Measurements from ENCODE around the gene PROK2. TPM values are rescaled to one million over a fixed set of nuclear protein-coding genes. Genes with fewer than 3 reads are reported as not detected.

PROK2 gene, protein sequence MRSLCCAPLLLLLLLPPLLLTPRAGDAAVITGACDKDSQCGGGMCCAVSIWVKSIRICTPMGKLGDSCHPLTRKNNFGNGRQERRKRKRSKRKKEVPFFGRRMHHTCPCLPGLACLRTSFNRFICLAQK
- 0.14 TPM for total RNA-seq
- long read RNA-seq, result 0 reads

DNA sequence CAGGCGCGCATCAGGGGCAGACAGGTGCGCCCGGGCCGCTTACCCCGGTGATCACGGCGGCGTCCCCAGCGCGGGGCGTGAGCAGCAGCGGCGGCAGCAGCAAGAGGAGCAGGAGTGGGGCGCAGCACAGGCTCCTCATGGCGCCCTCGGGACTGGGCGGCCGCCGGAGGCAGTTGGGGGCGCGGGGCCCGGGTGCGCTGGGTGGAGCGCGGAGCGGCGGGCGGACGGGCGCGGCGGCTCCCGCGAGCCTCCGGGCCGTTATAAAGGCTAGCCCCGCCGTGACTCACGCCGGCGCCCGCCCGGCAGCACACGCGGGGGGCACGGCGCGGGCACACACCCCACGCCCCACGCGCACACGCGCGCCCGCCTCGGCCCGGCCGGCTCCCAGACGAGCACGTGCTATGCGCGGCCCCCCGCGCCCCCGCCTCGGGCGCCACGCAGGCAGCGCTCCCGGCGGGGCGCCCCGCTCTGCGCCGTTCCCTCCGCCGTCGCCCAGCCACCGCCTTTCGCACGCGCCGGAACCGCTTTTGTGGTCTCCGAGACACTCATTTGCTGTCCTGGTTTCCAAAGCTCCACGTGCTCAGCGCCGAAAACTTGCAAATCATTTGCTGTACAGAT is at the start of gene PROK2:
Gene PROK2, minus strand, starts transcription at position 235 of the 618 bp plus-strand sequence. Its CDS starts 96 bp downstream, at position 139.
- H3K27me3 ChIP-seq (ENCODE audit: low read depth), result peaks cover 94% of the 10 kb centered on the region
- no peaks in the 10 kb centered on the region for H3K9me3 ChIP-seq (replicated peaks)
- H3K4me1 ChIP-seq, result peaks cover 16% of the 10 kb centered on the region
- H3K4me3 ChIP-seq, result peak within 1 kb of the TSS; percentile 58
- intact Hi-C loops (cut with micrococcal nuclease), result no loop called here
- no peak within 1 kb of the TSS for H3K27ac ChIP-seq (replicated peaks)
- DNase-seq, result no peak
- TF ChIP-seq, protein P1, sequence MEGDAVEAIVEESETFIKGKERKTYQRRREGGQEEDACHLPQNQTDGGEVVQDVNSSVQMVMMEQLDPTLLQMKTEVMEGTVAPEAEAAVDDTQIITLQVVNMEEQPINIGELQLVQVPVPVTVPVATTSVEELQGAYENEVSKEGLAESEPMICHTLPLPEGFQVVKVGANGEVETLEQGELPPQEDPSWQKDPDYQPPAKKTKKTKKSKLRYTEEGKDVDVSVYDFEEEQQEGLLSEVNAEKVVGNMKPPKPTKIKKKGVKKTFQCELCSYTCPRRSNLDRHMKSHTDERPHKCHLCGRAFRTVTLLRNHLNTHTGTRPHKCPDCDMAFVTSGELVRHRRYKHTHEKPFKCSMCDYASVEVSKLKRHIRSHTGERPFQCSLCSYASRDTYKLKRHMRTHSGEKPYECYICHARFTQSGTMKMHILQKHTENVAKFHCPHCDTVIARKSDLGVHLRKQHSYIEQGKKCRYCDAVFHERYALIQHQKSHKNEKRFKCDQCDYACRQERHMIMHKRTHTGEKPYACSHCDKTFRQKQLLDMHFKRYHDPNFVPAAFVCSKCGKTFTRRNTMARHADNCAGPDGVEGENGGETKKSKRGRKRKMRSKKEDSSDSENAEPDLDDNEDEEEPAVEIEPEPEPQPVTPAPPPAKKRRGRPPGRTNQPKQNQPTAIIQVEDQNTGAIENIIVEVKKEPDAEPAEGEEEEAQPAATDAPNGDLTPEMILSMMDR (IDR thresholded peaks at IDR 0.05; ENCODE audit: borderline replicate concordance), result no peak
- H3K36me3 ChIP-seq, result no peaks in the 10 kb centered on the region

DNA sequence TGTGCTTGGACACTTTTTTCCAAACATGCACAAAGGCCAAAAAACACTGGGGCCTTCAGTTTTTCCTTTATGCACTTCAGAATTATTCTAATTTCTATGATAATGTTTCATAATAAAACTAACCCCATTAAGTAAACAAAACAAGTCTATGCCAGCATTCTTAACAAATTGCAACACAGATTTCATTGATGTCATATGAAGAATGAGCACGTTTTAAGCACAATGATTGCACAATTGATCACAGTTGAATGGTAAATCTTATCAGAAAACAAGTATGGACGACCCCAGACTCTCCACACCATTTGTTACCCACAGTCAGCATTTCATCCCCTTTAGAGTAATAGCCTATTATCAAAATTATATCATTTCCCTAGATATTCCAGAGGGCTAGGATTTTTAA is 46.7 kb upstream of the PROK2 start:
- Histone ChIP-seq H3K9me3 (replicated peaks) (no peaks in the 10 kb centered on the region), H3K27ac (replicated peaks) (no peak overlapping the region), H3K27me3 (ENCODE audit: low read depth) (peaks cover 5% of the 10 kb centered on the region), H3K4me1 (no peaks in the 10 kb centered on the region), H3K4me3 (no peak overlapping the region), H3K36me3 (no peaks in the 10 kb centered on the region)
- intact Hi-C loops (cut with micrococcal nuclease), result no loop called here
- DNase-seq, result no peak
- TF ChIP-seq, protein P1 (IDR thresholded peaks at IDR 0.05; ENCODE audit: borderline replicate concordance), result no peak

DNA sequence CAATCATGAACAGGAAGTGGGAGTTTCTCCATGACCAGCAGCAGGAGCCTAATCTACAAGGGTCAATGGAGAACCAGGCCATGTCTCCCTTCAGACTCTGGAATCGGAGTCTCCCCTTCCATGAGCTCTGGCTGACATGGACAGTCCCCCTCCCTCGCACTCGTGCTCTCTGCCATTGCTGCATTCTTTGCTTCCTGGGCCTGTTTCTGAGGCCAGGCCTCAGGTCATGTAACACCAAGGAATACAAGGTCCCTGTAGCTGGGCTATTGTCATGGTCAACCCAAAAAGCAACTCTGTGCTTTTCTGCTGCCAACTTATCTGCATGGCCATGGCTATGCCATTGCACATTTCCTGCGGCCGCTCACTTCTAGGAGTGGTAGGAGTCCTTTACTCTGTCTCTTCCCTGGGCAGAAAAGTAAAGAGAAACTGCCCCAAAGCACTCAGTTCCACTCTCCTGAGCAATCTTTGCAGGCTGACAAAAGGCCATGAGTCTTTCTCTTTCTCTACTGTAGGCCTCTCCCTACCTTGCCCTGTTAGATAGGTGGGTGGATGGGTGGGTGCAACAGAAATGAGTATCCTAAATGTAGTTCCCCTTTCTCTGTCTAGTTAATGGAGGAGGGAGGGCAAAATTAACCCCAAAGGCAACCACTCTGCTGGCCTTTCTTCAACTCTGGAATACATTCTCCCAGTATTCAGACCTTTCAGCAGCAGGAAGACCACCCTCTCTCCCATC is 40.8 kb upstream of the PROK2 start:
- intact Hi-C loops (cut with micrococcal nuclease), result no loop called here
- H3K4me3 ChIP-seq, result no peak overlapping the region

DNA sequence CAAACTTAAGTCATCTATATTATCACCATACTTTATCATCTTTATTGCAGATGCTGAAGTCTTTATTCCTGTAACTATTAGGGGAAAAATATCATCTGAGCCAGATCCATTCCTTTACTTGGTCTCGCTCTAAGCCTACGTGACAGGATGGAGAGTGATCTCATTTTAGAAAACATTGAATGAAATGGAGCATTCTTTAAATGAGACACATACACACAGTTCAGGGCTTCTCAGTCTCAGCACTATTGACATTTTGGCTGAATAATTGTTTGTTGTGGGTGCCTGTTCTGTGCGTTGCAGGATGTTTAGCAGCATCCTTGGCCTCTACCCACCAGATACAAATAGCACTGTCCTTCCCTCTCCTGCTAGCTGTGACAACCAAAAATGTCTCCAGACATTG is 36.2 kb upstream of the PROK2 start:
- TF ChIP-seq, protein P1 (IDR thresholded peaks at IDR 0.05; ENCODE audit: borderline replicate concordance), result no peak
- no peak overlapping the region for H3K4me3 ChIP-seq
- no peaks in the 10 kb centered on the region for H3K27me3 ChIP-seq (ENCODE audit: low read depth)
- no peak overlapping the region for H3K27ac ChIP-seq (replicated peaks)
- H3K9me3 ChIP-seq (replicated peaks), result no peaks in the 10 kb centered on the region
- DNase-seq, result no peak
- no peaks in the 10 kb centered on the region for H3K36me3 ChIP-seq
- H3K4me1 ChIP-seq, result no peaks in the 10 kb centered on the region
- intact Hi-C loops (cut with micrococcal nuclease), result no loop called here

More for the DNA sequence above, 40.8 kb upstream of the PROK2 start:
- Histone ChIP-seq H3K27ac (replicated peaks) (no peak overlapping the region), H3K4me1 (no peaks in the 10 kb centered on the region), H3K27me3 (ENCODE audit: low read depth) (peaks cover 3% of the 10 kb centered on the region), H3K9me3 (replicated peaks) (no peaks in the 10 kb centered on the region), H3K36me3 (no peaks in the 10 kb centered on the region)
- no peak for DNase-seq
- TF ChIP-seq, protein P1 (IDR thresholded peaks at IDR 0.05; ENCODE audit: borderline replicate concordance), result no peak

DNA sequence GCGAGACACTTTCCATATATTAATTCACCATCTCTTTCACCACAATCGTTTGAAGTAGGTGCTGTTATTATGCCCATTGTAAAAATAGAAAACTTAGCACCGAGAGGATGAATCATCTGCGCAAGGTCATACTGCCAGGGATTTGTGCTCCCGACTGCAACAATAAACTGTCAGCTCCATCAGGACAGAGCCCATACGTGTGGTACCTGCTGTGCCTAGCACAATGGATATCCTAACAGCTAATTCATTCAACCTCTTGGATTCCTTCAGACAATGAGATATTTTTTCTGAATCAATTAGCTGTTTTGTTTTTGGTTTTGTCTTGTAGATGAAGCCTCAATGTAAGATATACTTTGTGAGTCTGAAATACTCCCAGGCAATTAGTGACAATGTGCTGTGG is 32.3 kb upstream of the PROK2 start:
- H3K27me3 ChIP-seq (ENCODE audit: low read depth), result no peaks in the 10 kb centered on the region

More for the DNA sequence above, 32.3 kb upstream of the PROK2 start:
- no peaks in the 10 kb centered on the region for H3K36me3 ChIP-seq
- intact Hi-C loops (cut with micrococcal nuclease), result no loop called here
- H3K4me1 ChIP-seq, result no peaks in the 10 kb centered on the region
- no peak overlapping the region for H3K4me3 ChIP-seq
- TF ChIP-seq, protein P1 (IDR thresholded peaks at IDR 0.05; ENCODE audit: borderline replicate concordance), result no peak
- no peaks in the 10 kb centered on the region for H3K9me3 ChIP-seq (replicated peaks)
- DNase-seq, result no peak
- H3K27ac ChIP-seq (replicated peaks), result no peak overlapping the region

Measured in left ventricle myocardium inferior (tissue), 1 donor.